Heart left ventricle (tissue), 16 donors: ENCODE results near the gene FAM193B. TPM values are rescaled to one million over a fixed set of nuclear protein-coding genes. Genes with fewer than 3 reads are reported as not detected.

Experiments
- ATAC-seq, 4 donors: fragments of 200-7000 bp; cut with Tn5 transposase; one replicate each; pipeline ENCODE4 v1.9.1; 2020 to 2022; ENCODE audit warnings: moderate library complexity in 4 of 4, mild to moderate bottlenecking in 3 of 4, moderate number of reproducible peaks in 1 of 4
- DNase-seq, 5 donors: peaks; one replicate each; pipeline ENCODE4 v3.0.0-alpha.2; 2020
- H3K27ac ChIP-seq, 12 donors: fragments of 200-600 bp; sonication (generic) in 4 of 12; one replicate each; pipeline versions ENCODE4 v1.5.0 to v1.8.0; 2016 to 2022; ENCODE audit warnings: mild to moderate bottlenecking in 2 of 12
- H3K27me3 ChIP-seq, 9 donors: fragments of 200-600 bp; sonication (generic) in 2 of 9; one replicate each; pipeline versions ENCODE4 v1.5.1 to v1.8.0; 2016 to 2022; ENCODE audit warnings: mild to moderate bottlenecking in 3 of 9
- H3K36me3 ChIP-seq, 9 donors: fragments of 200-600 bp; sonication (generic) in 2 of 9; one replicate each; pipeline versions ENCODE4 v1.5.0 to v1.8.0; 2018 to 2022; ENCODE audit warnings: mild to moderate bottlenecking in 2 of 9
- H3K4me1 ChIP-seq, 12 donors: fragments of 200-600 bp; sonication (generic) in 4 of 12; one replicate each; pipeline versions ENCODE4 v1.5.0 to v1.8.0; 2016 to 2022; ENCODE audit warnings: mild to moderate bottlenecking in 3 of 12
- H3K4me3 ChIP-seq, 12 donors: fragments of 200-600 bp; sonication (generic) in 4 of 12; one replicate each; pipeline versions ENCODE4 v1.5.0 to v1.8.0; 2017 to 2022; ENCODE audit warnings: mild to moderate bottlenecking in 9 of 12, moderate library complexity in 4 of 12
- H3K9me3 ChIP-seq, 12 donors: fragments of 200-600 bp; sonication (generic) in 4 of 12; one replicate each; pipeline versions ENCODE4 v1.5.0 to v1.8.0; 2016 to 2022; ENCODE audit warnings: mild to moderate bottlenecking in 1 of 12
- POLR2A ChIP-seq, 2 donors: fragments of 450-650 bp; IDR thresholded peaks; one replicate each; pipeline ENCODE4 v1.6.1; 2017; ENCODE audit warnings: antibody characterized with exemption in 2 of 2, mild to moderate bottlenecking in 2 of 2, moderate library complexity in 2 of 2
- WGBS, 4 donors: extraction: QIAGEN DNeasy Blood & Tissue Kit in 2 of 4; methylation state at CpG; one replicate each; pipeline versions ENCODE4 v1.1.5 to v1.1.7; 2013 to 2018; 5-methylcytosine and 5-hydroxymethylcytosine counted together
- intact Hi-C, 10 donors: fragments of 100-400 bp; cut with DNase I; formaldehyde crosslinking; loops; one replicate each; pipeline versions ENCODE4 v1.11.1 to v1.14.2; 2022
- polyA plus RNA-seq, 2 donors: library from polyadenylated mRNA; stranded (reverse); fragments of 200-250 nt; gene quantifications; one replicate each; pipeline ENCODE4 v1.2.3, GENCODE V29; 2013
- total RNA-seq, 9 donors: library from RNA; depleted of rRNA in 2 of 9; stranded (reverse); fragments of >200 nt in 2 of 9; fragmentation: NEBNext Ultra II Directional in 3 of 9; extraction: Animal tissue kit (Norgen Biotek cat#: 25700) in 3 of 9; gene quantifications; one replicate each; pipeline versions ENCODE4 v1.1.0 to v1.2.4, GENCODE V29; 2016 to 2023
- TF ChIP-seq, protein P1 (sequence below), 12 donors: fragments of 200-600 bp; sonication (generic) in 4 of 12; IDR thresholded peaks; one replicate each; pipeline versions ENCODE4 v1.5.0 to v1.8.0; 2018 to 2022; ENCODE audit warnings: antibody characterized with exemption in 12 of 12, mild to moderate bottlenecking in 5 of 12
- donor health status: ischemic (EF 13 %, LVEDD 7.1; RV severe dilation, severe dysfunction).
- donor health status: healthy with polysubstance abuse.
- donor health status: DM: no; HTN: yes; CAD: no.
- donor health status: DM: no; HTN: no; CAD: no.
- donor health status: ischemic (EF 25% LVEDD 6.9; RV normal size, moderate dysfunction).
- donor health status: ischemic (EF 25% LVEDD 5.7; RV mildly dilated, moderate dysfunction).
- donor health status: healthy.
- donor health status: DM: yes; HTN: yes; CAD: no.
- donor health status: ischemic (EF 35%, LVEDD 5.7; RV mildly dilated, moderate dysfunction).
- donor health status: nonischemic (EF 11% LVEDD 7.7; RV severe dilation, severe dysfunction).
- donor health status: DM: yes; HTN: yes; CAD: no.
- donor health status: PGD.
- donor health status: ischemic (EF 29% LVEDD 5.4; RV normal size, mild dysfunction).
- donor health status: nonischemic (EF 23%, LVEDD 6.1; RV moderate dilation, normal function).

The FAM193B gene
- total and polyA plus RNA-seq, 11 donors = 13.1 to 58.9 (median 20.2) TPM

DNA sequence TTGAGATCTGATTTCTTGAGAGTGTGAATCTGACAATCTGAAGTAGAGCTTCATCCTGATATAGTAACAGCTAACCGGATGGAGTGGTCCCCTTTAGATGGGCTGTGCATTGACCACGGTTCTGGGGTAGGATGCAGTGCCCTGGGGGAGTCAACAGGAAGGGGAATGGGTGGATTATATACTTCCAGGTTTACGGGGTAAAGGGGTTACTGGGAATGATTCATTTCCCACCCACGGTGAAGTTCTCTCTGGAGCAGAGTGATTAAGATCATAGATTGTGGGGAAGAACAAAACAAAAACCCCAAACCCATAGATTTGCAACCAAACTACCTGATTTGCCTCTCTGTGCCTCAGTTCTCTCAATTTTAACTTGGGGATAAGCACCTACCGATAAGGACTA lies 44.1 kb upstream of the FAM193B start:
- 40 to 50% (median 42%) methylated on average over 5 of the region's 5 CpGs for WGBS, 4 donors
- Histone ChIP-seq H3K4me3 (no peak overlapping the region), H3K36me3 (peaks cover 6 to 35% (median 33%) of the 10 kb centered on the region in 9 donors), H3K9me3 (no peaks in the 10 kb centered on the region), H3K27me3 (no peaks in the 10 kb centered on the region), H3K27ac (no peak overlapping the region), H3K4me1 (peaks cover 3 to 37% (median 14%) of the 10 kb centered on the region in 12 donors)
- no peak for TF ChIP-seq POLR2A (IDR thresholded peaks at IDR 0.05)
- TF ChIP-seq, protein P1, sequence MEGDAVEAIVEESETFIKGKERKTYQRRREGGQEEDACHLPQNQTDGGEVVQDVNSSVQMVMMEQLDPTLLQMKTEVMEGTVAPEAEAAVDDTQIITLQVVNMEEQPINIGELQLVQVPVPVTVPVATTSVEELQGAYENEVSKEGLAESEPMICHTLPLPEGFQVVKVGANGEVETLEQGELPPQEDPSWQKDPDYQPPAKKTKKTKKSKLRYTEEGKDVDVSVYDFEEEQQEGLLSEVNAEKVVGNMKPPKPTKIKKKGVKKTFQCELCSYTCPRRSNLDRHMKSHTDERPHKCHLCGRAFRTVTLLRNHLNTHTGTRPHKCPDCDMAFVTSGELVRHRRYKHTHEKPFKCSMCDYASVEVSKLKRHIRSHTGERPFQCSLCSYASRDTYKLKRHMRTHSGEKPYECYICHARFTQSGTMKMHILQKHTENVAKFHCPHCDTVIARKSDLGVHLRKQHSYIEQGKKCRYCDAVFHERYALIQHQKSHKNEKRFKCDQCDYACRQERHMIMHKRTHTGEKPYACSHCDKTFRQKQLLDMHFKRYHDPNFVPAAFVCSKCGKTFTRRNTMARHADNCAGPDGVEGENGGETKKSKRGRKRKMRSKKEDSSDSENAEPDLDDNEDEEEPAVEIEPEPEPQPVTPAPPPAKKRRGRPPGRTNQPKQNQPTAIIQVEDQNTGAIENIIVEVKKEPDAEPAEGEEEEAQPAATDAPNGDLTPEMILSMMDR (IDR thresholded peaks at IDR 0.05) = no peak
- DNase-seq (no peak), ATAC-seq (no peak)
- intact Hi-C loops = loop anchor here in 4 of 10 donors (10.0 kb wide), 3 partner anchors 54 to 84 kb away; partner anchors contain the start of gene DDX41 (in 2 of the 4)

DNA sequence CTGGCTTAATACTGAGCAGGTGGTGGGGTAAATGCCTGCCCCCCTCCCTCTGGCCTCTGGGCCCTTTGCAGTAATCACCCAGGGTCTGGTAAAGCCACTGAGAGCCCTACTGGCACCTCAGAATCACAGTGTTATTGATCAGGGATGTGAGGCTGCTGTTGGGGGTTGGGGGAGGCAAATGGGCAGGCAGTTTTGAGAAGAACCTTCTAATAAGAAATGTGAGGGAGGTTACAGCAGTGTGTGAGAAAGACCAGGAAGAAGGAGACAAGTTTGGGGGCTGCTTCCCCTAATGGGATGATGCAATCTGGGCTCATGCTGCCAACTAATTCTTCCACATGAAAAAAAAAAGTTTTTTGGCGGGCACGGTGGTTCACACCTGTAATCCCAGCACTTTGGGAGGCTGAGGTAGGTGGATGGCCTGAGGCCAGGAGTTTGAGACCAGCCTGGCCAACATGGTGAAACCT lies 42.4 kb upstream of the FAM193B start:
- intact Hi-C loops = loop anchor here in 4 of 10 donors (10.0 kb wide), 3 partner anchors 52 to 82 kb away; partner anchors contain the start of gene DDX41 (in 2 of the 4)
- Histone ChIP-seq H3K27ac (no peak overlapping the region), H3K36me3 (peaks cover 6 to 38% (median 35%) of the 10 kb centered on the region in 9 donors), H3K27me3 (no peaks in the 10 kb centered on the region), H3K4me3 (no peak overlapping the region), H3K4me1 (peaks cover 3 to 48% (median 23%) of the 10 kb centered on the region in 12 donors), H3K9me3 (no peaks in the 10 kb centered on the region)
- ATAC-seq (no peak), DNase-seq (no peak)
- 88 to 100% (median 98%) methylated on average over 2 of the region's 2 CpGs for WGBS, 4 donors
- TF ChIP-seq, protein P1 (IDR thresholded peaks at IDR 0.05) = no peak
- no peak for TF ChIP-seq POLR2A (IDR thresholded peaks at IDR 0.05)

DNA sequence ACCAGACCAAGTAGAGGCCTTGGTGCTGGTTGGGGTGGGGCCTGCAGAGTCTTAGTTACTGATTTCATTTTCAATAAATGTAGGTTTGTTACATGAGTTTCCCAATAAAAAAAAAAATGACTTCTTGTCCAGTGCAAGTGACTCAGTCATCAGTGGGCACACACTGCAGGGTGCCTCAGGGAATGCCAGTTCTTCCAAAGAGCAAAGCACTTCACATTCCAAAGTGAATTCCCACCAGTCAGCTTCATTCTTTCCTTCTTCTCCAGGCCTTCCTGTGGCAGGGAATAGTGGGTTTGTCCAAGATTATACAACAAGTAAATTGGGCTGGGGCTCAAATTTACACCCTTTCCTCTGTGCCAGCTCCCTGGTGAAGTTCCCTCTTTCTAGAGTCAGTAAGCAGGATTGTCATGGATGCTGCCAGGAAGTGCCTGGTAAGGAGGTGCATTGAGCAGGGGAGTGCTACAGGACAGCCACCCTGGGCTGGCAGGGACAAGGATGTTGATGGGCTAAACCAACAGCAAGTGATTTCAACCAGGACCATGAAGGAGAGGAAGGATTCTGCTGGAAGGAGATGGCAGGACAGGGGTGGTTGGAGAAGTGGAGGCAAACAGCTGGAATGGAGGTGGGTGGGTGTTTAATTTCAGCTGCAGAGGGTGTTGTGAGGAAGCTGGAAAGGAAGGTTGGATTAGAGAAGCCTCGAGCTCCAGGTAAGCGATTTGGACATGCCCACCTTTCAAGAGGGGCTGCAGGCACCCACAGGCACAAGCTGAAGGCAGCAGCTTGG lies 41.8 kb upstream of the FAM193B start:
- Histone ChIP-seq H3K27me3 (no peaks in the 10 kb centered on the region), H3K9me3 (no peaks in the 10 kb centered on the region), H3K27ac (no peak overlapping the region), H3K36me3 (peaks cover 6 to 38% (median 35%) of the 10 kb centered on the region in 9 donors), H3K4me1 (peaks cover 3 to 42% (median 22%) of the 10 kb centered on the region in 12 donors), H3K4me3 (no peak overlapping the region)
- TF ChIP-seq, protein P1 (IDR thresholded peaks at IDR 0.05) = no peak
- WGBS, 4 donors = 92 to 96% (median 94%) methylated on average over 2 of the region's 2 CpGs
- intact Hi-C loops = loop anchor here in 4 of 10 donors (10.0 kb wide), 3 partner anchors 51 to 81 kb away; partner anchors contain the start of gene DDX41 (in 2 of the 4)
- DNase-seq (no peak), ATAC-seq (no peak)

DNA sequence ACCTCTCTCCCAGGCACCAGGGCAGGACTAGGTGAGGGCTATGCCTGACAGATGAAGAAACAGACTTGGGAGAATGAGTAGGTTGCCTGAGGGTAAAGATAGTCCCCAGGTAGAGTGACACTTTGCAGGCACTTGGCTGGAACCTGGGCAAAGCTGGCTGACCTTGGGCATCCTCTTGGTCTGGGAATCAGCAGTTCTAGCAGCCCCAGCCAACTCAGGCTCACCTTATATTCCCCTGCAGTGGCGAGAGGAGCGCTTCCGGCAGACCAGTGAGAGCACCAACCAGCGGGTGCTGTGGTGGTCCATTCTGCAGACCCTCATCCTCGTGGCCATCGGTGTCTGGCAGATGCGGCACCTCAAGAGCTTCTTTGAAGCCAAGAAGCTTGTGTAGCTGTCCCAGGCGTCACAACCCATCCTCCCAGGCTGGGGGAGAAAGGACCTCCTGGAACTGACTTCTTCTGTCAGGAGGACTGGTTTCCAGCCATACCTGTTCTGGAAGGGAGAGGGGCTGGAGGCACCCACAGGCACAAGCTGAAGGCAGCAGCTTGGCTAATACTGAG lies 40.7 kb upstream of the FAM193B start:
- ATAC-seq = no peak
- Histone ChIP-seq H3K4me3 (no peak overlapping the region), H3K9me3 (no peaks in the 10 kb centered on the region), H3K36me3 (peaks cover 6 to 38% (median 35%) of the 10 kb centered on the region in 9 donors), H3K27me3 (peaks cover 0 to 8% (median 0%) of the 10 kb centered on the region in 9 donors), H3K4me1 (peaks cover 0 to 34% (median 15%) of the 10 kb centered on the region in 12 donors), H3K27ac (no peak overlapping the region)
- intact Hi-C loops = loop anchor here in 4 of 10 donors (10.0 kb wide), 3 partner anchors 50 to 80 kb away; partner anchors contain the start of gene DDX41 (in 2 of the 4)
- TF ChIP-seq POLR2A (IDR thresholded peaks at IDR 0.05) = no peak
- TF ChIP-seq, protein P1 (IDR thresholded peaks at IDR 0.05) = no peak
- 90 to 97% (median 97%) methylated on average over 4 to 8 of the region's 8 CpGs; no CpG with 5 or more reads in 1 of the 4 donors for WGBS, 4 donors
- DNase-seq = no peak
